GM10847 (cell line): ENCODE measurements around the gene CACNA2D2.

Experiments used
- POLR2A ChIP-seq: IDR thresholded peaks from 2 replicates; pipeline ENCODE4 v1.6.1; 2011; ENCODE audit not compliant: insufficient read length; ENCODE audit errors: extremely low read depth

CACNA2D2 gene

DNA sequence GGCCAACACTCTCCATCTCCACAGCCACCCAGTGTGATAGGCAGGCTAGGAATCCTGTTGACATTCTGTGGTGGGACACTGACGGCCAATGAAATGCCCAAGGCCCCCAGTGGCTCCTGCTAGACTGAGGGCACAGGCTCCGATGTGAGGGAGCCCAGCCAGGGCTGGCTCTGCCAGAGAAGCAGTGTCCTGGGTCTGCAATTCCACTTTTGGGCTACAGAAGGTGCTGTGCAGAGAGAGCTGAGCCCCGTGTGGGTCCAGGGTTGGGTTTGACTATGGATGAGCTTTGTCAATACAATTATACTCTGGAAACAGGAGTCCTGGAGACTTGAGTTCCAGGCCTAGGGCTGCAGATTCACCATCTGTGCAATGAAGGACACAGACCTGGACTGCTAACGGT lies 88.4 kb downstream of the CACNA2D2 start:
- no peak for TF ChIP-seq POLR2A

DNA sequence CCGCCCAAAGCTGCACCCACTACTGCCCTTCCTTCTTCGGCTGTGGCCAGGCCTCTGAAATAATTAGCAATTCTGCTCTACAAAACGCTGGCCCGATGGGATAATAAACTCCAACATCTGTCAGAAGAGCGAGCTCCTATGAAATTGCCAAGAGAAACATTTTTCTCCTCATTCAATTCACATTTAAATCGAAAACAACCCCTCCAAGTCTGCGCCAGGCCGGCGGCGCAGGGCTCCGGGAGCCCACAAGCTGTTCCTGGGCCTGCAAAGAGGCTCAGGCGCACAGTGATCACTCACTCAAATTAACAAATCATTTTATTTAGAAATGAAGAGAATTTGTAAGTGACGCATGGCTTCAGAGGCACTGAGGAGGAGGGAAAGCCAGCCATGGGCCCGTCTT lies 88.8 kb downstream of the CACNA2D2 start:
- no peak for TF ChIP-seq POLR2A

DNA sequence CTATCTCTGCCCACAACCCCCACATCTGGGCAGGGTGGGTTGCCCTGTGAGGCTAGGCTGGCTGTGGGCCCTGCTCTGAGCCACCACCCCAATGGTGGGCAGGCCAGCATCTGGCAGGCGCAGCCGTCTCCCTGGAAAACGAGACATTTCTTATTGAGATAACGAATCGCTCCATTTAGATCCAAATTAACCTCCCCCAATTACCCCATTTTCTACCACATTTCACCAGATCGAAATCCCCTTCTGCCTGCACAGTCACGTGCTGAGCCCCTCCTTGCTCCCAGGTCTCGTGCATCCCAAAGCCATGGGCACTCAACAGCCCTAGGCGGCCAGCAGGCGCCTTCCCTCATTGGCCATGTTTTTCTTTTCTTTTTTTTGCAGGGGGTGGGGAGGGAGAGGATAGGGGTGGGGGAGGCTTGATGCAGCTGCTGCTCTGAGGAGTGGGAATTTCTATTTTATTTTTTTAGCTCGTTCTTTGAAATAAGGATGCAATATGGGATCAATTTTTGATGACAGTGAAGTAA lies 91.1 kb downstream of the CACNA2D2 start:
- TF ChIP-seq POLR2A, result no peak

DNA sequence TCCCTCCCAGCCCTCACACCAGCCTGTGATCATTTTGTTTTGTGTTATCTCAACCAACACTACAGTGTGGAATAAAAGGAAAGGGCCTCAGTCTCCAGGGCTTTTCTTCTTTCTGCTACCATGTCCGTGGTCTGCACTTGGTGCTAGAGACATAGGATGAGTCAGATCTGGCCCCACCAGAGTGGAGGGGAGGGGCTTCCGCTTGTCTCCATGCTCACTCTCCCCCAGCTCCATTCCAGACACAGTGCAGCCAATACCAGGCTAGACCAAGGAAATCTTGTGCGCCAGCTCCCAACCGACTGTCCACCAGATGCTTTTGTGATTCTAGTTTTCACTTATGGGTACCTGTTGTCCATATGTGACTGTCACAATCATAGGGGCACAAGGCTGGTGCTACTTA lies 92.2 kb downstream of the CACNA2D2 start:
- no peak for TF ChIP-seq POLR2A

DNA sequence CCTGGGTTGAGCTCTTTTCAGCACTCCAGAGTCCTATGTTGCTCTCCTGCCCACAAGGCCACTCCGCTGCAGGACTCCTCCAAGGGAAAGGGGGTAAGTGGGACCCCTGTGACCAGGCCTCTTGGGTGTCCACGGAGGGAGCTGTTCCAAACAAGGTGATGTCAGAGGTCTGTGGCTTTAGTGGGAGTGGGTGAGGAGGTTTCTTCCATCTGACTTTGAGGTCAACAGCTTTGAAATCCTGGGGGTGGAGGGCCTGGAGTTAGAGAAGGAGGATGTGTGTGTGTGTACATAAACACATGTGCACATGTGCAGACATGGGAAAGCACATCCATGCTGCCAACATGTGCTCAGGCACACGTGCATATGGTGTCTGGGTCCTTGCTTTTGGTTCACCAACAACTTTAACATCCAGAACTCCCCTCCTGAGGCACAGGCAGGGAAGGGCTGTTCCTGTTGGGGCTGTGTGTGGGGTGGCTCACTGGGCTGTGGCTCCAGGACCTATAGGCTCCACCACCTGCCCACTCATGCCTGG lies 92.8 kb downstream of the CACNA2D2 start:
- TF ChIP-seq POLR2A, result no peak

DNA sequence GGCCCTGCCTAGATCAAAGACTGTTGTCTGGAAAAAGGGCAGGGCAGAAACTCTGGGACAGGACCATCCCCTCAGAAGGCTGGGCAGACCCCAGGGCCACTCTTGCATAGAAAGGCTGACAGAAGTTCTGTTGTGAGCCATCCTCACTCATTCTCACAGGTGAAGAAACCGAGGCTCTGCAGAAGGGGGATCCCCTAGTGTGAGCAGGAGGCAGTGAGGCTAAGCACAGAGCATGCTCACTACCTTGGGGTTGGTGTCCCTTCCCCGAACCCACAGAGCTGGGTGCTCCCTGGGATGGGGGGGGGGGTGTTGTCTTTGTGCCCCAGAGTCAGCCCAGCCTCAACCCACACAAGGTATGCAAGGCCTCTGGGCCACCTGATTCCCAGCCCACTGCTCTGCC lies 93.2 kb downstream of the CACNA2D2 start:
- no peak for TF ChIP-seq POLR2A

DNA sequence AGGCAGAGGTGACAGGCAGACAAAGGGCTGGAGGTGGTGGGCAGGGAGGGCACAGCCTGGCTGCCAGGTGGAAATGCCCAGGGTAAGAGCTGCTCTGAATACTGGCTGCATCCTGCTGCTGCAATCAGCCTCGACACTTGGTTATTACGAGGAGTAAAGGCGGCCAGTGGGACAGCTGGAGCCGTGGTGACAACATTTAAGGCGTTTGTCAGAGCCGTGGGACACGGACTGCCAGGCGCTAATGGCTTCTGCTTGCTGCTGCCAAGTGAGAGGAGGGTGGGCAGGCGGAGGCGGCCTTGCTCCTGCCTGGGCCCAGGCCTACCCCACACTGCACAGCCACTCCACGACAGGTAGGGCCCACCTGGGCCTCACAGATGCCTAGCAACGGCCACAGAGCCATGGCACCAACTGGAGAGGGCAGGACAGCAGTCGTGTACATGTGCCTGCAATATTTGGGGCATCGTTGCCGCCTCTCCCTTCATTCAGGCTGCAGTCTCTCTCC lies 94.9 kb downstream of the CACNA2D2 start:
- TF ChIP-seq POLR2A, result no peak

DNA sequence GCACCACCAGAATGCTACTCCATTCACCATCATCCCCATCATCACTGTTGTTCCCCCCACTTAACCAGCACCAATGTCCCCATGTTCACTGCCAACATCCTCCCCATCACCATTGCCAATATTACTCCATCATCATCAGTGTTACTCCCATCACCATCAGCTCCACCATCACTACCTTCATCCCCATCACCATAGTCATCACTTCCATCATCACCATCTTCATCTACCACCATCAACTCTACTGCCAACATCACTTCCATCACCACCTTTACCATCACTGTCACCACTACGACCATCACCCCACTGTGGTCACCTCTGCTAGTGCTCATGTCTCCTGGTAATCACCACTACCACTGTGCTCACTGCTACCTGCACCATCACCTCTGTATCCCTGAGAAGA lies 96.9 kb downstream of the CACNA2D2 start:
- no peak for TF ChIP-seq POLR2A

DNA sequence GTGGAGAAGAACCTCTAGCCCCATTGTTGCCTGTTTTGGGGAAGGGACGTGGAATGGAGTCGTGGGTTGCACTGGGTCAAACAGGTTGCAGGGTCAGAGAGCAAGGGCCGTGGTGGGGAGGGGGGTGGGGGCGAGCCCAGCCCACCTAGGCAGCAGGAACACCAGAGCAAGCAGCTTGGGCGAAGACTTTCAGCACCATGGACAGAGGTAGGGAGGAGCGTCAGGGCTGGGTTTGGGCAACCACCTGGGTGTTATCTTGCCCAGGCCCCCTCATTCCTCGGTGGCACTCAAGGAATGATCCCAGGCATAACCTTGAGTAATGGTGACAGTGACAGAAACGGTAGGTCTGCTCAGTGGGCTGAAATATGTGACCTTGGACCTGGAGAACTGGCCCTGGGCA lies 98.2 kb downstream of the CACNA2D2 start:
- no peak for TF ChIP-seq POLR2A

DNA sequence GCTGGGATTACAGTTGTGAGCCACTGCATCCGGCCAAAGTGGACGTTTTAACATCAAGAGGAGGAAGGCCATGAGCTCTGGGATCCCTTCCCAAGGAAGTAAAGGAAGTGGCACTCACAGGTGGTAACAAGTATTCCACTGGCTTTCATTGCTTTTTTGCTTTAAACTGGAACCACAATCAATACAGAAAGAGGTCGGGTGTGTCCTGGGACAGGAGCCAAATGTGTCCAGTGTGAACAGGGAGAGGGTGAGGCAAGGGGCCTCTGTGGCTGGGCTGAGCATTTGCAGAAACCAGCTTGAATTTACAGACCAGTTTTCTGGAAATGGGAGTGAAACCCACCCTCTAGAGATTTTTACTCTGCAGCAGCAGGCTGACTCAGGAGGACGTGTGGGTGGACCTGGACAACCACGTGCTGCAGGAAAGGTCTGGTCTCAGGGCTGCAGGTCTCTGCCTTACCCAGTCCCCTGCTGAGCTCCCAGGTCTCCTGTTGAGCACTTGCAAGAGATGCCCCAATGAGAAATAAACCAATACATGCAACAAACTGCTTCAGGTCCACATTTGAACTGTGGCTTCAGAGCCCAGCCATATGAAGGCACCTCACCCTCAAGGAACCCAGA lies 101.3 kb downstream of the CACNA2D2 start:
- TF ChIP-seq POLR2A, result no peak

DNA sequence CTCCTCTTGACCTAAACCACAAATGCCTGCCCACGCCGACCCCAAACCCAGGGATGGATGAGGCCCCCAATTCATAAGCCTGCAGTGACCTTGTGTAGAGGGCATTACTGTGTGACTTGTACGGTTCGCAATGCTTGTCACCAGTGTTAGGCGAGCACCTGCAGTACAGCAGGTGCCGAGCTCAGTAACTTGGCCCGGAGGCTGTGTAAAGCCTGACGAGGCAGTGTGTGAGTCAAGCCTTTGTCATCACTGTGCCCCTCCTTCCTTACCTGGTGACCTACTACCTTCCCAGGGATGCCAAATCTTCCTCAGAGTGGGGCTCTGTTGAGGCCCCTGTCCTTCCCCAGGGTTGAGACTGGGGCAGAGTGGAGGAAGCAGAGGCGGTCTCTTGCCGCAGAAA lies 106.9 kb downstream of the CACNA2D2 start:
- no peak for TF ChIP-seq POLR2A

DNA sequence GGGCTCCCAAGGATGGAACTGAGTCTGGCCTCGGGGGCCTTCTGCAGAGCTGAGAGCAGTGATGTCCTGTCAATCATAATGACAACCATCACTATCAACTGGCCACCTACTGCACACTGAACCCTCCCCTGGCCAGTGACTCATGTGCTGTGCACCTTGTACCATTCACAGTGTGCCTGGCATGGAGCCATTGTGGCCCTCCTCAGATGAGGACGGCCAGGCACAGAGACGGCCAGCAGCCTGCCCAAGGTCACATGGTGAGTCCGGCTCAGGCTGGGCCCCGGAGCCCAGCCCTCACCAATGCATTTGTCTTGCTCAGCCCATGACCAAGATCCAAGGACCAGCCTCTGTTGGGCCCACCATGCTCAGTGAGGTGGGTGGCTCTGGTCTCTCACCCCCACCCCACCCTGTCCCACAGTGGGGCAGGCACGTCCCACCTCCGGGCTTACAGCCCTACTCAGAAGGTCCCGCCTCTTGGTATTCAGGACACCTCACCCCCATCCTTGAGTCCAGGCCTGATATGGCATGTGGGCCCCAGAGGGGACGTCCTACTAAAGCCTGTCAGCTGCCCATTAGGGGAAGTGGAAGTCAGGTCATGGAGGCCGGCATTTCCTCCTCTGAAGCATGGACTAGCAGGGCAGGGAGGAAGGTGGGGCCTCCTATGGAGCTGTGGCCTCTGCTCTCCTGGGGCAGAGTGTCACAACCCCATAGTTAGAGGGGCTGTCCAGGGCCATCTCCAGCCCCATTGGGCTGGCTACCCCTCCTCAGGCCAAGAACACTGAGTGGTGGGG lies 108.2 kb downstream of the CACNA2D2 start:
- no peak for TF ChIP-seq POLR2A

DNA sequence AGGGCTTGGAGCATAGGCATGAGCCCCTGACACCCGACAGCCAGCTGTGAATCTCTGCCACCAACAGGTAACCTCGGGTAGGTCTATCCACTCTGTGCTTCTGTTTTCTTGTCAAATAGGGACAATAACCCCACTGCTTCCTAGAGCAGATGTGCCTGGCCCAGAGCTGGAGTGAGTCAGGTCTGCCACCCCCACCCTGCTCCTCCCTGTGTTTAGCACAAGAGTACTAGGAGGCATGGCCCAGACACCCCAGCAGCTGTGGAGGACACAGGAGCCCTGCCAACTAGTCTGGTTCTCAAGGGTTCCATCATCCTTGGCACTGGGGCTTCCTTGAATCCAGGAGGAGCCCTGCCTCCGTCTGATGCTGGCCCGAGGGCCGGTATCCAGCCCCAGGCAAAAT lies 110.4 kb downstream of the CACNA2D2 start:
- no peak for TF ChIP-seq POLR2A

DNA sequence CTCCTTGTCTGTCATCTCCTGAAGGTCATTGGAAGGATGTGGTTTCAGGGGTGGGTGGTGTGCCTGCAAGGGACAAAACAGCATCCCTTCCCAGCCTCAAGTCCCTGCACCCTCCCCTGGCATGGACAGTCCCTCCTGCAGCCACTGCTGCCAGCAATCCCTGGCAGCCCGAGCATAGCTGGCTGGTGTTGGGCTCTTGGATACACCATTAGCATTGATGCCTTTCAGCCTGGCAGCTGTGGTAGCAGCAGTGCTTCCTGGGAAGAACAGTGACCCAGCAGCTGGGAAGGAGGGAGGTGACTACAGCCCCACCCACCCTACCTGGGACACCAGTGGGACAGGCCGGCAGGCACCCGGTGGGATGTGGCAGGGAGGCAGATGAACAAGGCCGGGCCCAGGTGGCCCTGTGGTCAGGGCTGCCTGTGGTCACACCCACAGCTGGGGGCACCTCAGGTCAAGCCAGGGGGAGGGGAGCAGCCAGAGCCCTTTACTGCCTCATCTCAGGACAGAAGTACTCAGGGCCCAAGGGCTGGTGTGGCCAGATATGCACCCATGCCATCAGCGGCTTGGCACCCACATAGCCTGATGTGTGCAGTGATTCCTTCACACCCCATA lies 111.2 kb downstream of the CACNA2D2 start:
- TF ChIP-seq POLR2A, result no peak

DNA sequence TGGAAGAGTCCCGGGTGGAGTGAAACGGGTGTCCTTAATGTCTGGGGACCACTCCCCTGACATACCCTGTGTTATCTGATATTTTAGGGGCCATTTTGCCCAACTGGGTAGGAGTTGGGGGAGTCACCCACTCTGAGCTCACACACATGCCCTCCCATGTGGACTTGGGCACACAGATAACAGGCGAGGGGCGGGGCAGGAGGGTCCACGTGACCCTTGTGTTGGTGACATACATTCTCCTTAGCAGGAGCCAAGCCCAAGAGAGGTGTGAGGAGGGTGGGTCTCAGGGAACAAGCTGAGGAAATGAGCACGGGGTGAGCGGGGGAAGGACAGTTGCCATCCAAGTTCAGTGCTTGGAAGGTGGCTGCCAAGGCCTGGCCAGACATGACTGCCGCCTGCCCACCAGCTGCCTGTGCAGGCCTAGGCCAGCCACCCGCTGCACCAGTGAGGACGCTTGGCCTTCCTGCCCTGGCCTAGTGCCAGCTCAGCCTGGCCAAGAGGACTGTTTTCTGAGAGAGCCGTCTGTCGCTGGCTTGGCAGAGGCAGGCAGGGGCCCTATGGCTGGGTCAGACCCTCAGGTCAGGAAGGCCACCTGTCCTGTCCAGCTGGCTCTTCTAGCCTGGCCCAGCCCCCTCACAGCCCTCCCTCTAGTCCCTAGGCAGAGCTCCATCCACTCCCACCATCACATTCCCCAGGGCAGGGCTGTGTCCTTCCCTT lies 112.8 kb downstream of the CACNA2D2 start:
- no peak for TF ChIP-seq POLR2A
